ENCODE results near the gene SLC25A47. TPM values are rescaled to one million over a fixed set of nuclear protein-coding genes. Genes with fewer than 3 reads are reported as not detected.
A peak's percentile ranks its signal among the peaks of the same experiment; 100 is the strongest.

SLC25A47 gene
- total and polyA plus RNA-seq, 9 of the 15 experiments (the other 6 are each of a cell fraction or from before 2014, with no cell fraction given): 0.09 to 0.23 (median 0.22) TPM; not detected in 6

DNA sequence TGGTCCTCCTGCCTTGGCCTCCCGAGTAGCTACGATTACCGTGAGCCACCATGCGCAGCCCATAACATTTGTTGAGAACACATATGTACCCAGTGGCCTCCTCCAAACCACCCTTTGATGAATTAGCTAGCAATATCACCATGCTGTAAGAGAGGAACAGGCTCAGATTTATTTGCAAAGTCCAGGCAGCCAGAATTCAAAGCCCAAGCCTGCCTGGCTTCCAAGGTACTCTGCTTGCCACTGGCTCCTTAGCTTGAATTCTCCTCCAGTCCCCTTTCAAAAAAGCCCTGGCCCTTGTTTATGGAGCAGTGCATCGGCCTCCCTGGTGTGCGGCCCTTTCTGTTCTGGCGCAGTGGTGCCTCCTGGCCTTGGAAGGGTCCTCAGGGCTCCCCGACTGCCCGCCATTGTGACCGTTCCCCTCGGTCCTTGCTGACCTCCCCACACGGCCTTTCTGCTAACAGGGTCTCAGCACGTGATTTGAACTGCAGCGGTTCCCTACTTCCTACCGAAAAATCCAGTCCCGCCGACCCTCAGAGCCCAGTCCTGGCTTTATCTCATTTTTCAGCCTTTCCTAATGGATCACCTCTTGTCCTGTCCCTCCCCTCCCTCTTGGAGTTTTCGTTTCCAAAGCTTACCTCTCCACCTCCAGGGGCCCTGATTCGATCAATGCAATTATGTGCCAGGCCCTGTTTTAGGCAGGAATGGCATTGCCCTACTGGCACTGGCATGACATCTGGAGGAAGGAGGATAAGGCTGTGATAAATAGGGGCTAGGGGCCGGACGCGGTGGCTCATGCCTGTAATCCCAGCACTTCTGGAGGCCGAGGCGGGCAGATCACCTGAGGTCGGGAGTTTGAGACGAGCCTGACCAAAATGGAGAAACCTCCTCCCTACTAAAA is 38.9 kb upstream of the SLC25A47 start:
- BruUV-seq (replicated peaks): no TSS peak
- Histone ChIP-seq H3K36me3 (ENCODE audit: control insufficient read depth, insufficient read depth, low read length) (peaks cover 26% of the 10 kb centered on the region; the same call in 1 of the 3 replicates), H3K4me1 (replicated peaks in 1 of 2; ENCODE audit: control insufficient read depth in 2 of 2, insufficient read depth in 2 of 2, low read length in 2 of 2) (peaks cover 0 to 27% of the 10 kb centered on the region in 2 experiments; a peak in 3 of 5 replicates), H3K9me3 (replicated peaks; ENCODE audit: control insufficient read depth, insufficient read depth, low read depth, low read length) (no peaks in the 10 kb centered on the region), H3K27me3 (ENCODE audit: control insufficient read depth in 2 of 2, insufficient read depth in 2 of 2, low read length in 2 of 2) (no peaks in the 10 kb centered on the region), H3K9me1 (ENCODE audit: control insufficient read depth, insufficient read depth, low read length) (no peaks in the 10 kb centered on the region), H3K79me2 (ENCODE audit: control insufficient read depth, insufficient read depth, low read length) (peaks cover 12% of the 10 kb centered on the region; the same call in 2 of the 3 replicates), H3K9ac (ENCODE audit: insufficient read depth in 1 of 2, low read depth in 2 of 2, low read length in 2 of 2) (peak overlapping the region in 1 of 2 experiments; percentile 97; a peak in 2 of 4 replicates), H3K27ac (ENCODE audit: extremely low read depth, low read depth, low read length) (peak overlapping the region; percentile 96; the same call in 1 of the 3 replicates), H3K4me2 (ENCODE audit: insufficient read depth, low read length) (peak overlapping the region; percentile 75; the same call in 1 of the 2 replicates), H4K20me1 (replicated peaks; ENCODE audit: control insufficient read depth, insufficient read depth, low read length) (0 out of 2 replicates have a peak, but pooled peaks cover 3% of the 10 kb centered on the region), H2AFZ (ENCODE audit: low read depth, low read length) (0 out of 2 replicates have a peak overlapping the region, but pooled peaks have one; percentile 68), H3K4me3 (no peak overlapping the region)
- in situ Hi-C loops (cut with MboI): no loop called here
- no peak for FAIRE-seq
- 72% methylated on average over 25 of the region's 26 CpGs for WGBS (ENCODE audit: insufficient coverage, low coverage, missing lambda C conversion rate)
- DNase-seq (ENCODE audit: extremely low read depth in 1 of 4, low spot score in 3 of 4): no peak
- CTCF ChIA-PET (ENCODE audit: low intra/inter-chr PET ratio): interaction anchor here (0.7 kb wide), 1 partner anchor 116 kb away, joined by 3 read pairs; no protein-coding TSS in a partner anchor
- ATAC-seq: no peak
- POLR2A ChIA-PET: interaction anchor here (0.6 to 3.3 kb wide), 7 partner anchors 11 to 393 kb away, joined by 3 to 11 read pairs (median 4); no protein-coding TSS in a partner anchor
- TF ChIP-seq POLR2G (IDR thresholded peaks at IDR 0.05; ENCODE audit: low read depth, low read length) (peak; percentile 46; the same call in 1 of the 2 replicates), KAT8 (IDR thresholded peaks at IDR 0.05; ENCODE audit: low read depth) (no peak)
- intact Hi-C loops (cut with micrococcal nuclease): no loop called here

All from K562 (cell line).